NCI-H2107 treated with DMSO at 0.1 percent for 48 hours (cell line): ENCODE results near the gene RARRES2.

Experiments used
- DNase-seq: peaks from one replicate; lab custom pipeline; 2025; ENCODE audit not compliant: unreplicated experiment; lab: John Stamatoyannopoulos, UW

Gene RARRES2

GRCh38 chr7:150363370-150363769 is 21.9 kb upstream of the RARRES2 start:
- no peak for DNase-seq

- DNase-seq = no peak
Measured at GRCh38 chr7:150361807-150362621, 20.6 kb upstream of the RARRES2 start.

GRCh38 chr7:150361402-150361801 is 20.0 kb upstream of the RARRES2 start:
- no peak for DNase-seq

- no peak for DNase-seq
Measured at GRCh38 chr7:150360363-150361058, 19.1 kb upstream of the RARRES2 start.

GRCh38 chr7:150359622-150360362 is 18.4 kb upstream of the RARRES2 start:
- DNase-seq = no peak

GRCh38 chr7:150358988-150359621 is 17.7 kb upstream of the RARRES2 start:
- no peak for DNase-seq

GRCh38 chr7:150358433-150358832 is 17.0 kb upstream of the RARRES2 start:
- no peak for DNase-seq

- no peak for DNase-seq
Measured at GRCh38 chr7:150357771-150358427, 16.5 kb upstream of the RARRES2 start.

- no peak for DNase-seq
Measured at GRCh38 chr7:150357270-150357669, 15.8 kb upstream of the RARRES2 start.

GRCh38 chr7:150356265-150356897 is 15.0 kb upstream of the RARRES2 start:
- peak; percentile 58 for DNase-seq

- no peak for DNase-seq
Measured at GRCh38 chr7:150355666-150356059, 14.2 kb upstream of the RARRES2 start.

- DNase-seq = no peak
Measured at GRCh38 chr7:150351587-150352194, 10.3 kb upstream of the RARRES2 start.

- no peak for DNase-seq
Measured at GRCh38 chr7:150346922-150347321, 5.5 kb upstream of the RARRES2 start.

GRCh38 chr7:150345012-150345411 is 3.6 kb upstream of the RARRES2 start:
- DNase-seq = no peak

- no peak for DNase-seq
Measured at GRCh38 chr7:150344299-150344698, 2.9 kb upstream of the RARRES2 start.

GRCh38 chr7:150343225-150343624 is 1.8 kb upstream of the RARRES2 start:
- DNase-seq = no peak

GRCh38 chr7:150342121-150342408 is 636 bp upstream of the RARRES2 start:
- no peak for DNase-seq

GRCh38 chr7:150340875-150341262 is 560 bp downstream of the RARRES2 start:
- DNase-seq = no peak

- DNase-seq = no peak
Measured at GRCh38 chr7:150340024-150340749, 1.2 kb downstream of the RARRES2 start.
